ENCODE results near the gene XIRP2.
"Not testable (repeated sequence)": the region's sequence is repeated elsewhere in the genome, so short reads cannot be mapped to it uniquely, and the experiment has no call there.

The XIRP2 gene

GRCh38 chr2:167017021-167017420 lies 128.7 kb downstream of the XIRP2 start:
- DNase-seq (ENCODE audit: low read depth, low spot score) = no peak

GRCh38 chr2:167018590-167018989 lies 130.3 kb downstream of the XIRP2 start:
- no peak overlapping the region for H3K4me3 ChIP-seq (ENCODE audit: low read length)
- no peak for DNase-seq (ENCODE audit: low read depth, low spot score)

More at GRCh38 chr2:167017021-167017420, 128.7 kb downstream of the XIRP2 start:
- H3K4me3 ChIP-seq (ENCODE audit: low read length) = no peak overlapping the region

- H3K4me3 ChIP-seq (ENCODE audit: low read length) = no peak overlapping the region
- no peak for DNase-seq (ENCODE audit: low read depth, low spot score)
Measured at GRCh38 chr2:167028503-167028902, 140.2 kb downstream of the XIRP2 start.

- not testable (repeated sequence) for H3K4me3 ChIP-seq (ENCODE audit: low read length); DNase-seq (ENCODE audit: low read depth, low spot score)
Measured at GRCh38 chr2:167034976-167035375, 146.7 kb downstream of the XIRP2 start.

- H3K4me3 ChIP-seq (ENCODE audit: low read length) = no peak overlapping the region
- no peak for DNase-seq (ENCODE audit: low read depth, low spot score)
Measured at GRCh38 chr2:167048829-167049228, 160.5 kb downstream of the XIRP2 start.

GRCh38 chr2:167049659-167050058 lies 161.4 kb downstream of the XIRP2 start:
- H3K4me3 ChIP-seq (ENCODE audit: low read length) = no peak overlapping the region
- DNase-seq (ENCODE audit: low read depth, low spot score) = no peak

- DNase-seq (ENCODE audit: low read depth, low spot score) = no peak
- no peak overlapping the region for H3K4me3 ChIP-seq (ENCODE audit: low read length)
Measured at GRCh38 chr2:167052825-167053224, 164.5 kb downstream of the XIRP2 start.

- H3K4me3 ChIP-seq (ENCODE audit: low read length) = no peak overlapping the region
- DNase-seq (ENCODE audit: low read depth, low spot score) = no peak
Measured at GRCh38 chr2:167054881-167055280, 166.6 kb downstream of the XIRP2 start.

- no peak overlapping the region for H3K4me3 ChIP-seq (ENCODE audit: low read length)
- DNase-seq (ENCODE audit: low read depth, low spot score) = no peak
Measured at GRCh38 chr2:167057446-167057845, 169.2 kb downstream of the XIRP2 start.

- no peak overlapping the region for H3K4me3 ChIP-seq (ENCODE audit: low read length)
- no peak for DNase-seq (ENCODE audit: low read depth, low spot score)
Measured at GRCh38 chr2:167059173-167059572, 170.9 kb downstream of the XIRP2 start.

GRCh38 chr2:167069855-167070254 lies 181.6 kb downstream of the XIRP2 start:
- no peak overlapping the region for H3K4me3 ChIP-seq (ENCODE audit: low read length)
- DNase-seq (ENCODE audit: low read depth, low spot score) = no peak

GRCh38 chr2:167075708-167076107 lies 187.4 kb downstream of the XIRP2 start:
- H3K4me3 ChIP-seq (ENCODE audit: low read length); DNase-seq (ENCODE audit: low read depth, low spot score): not testable (repeated sequence)

GRCh38 chr2:167098931-167099330 lies 210.7 kb downstream of the XIRP2 start:
- H3K4me3 ChIP-seq (ENCODE audit: low read length); DNase-seq (ENCODE audit: low read depth, low spot score): not testable (repeated sequence)

- no peak overlapping the region for H3K4me3 ChIP-seq (ENCODE audit: low read length)
- DNase-seq (ENCODE audit: low read depth, low spot score) = no peak
Measured at GRCh38 chr2:167100506-167100905, 212.2 kb downstream of the XIRP2 start.

GRCh38 chr2:167103028-167103756 lies 214.9 kb downstream of the XIRP2 start:
- no peak overlapping the region for H3K4me3 ChIP-seq (ENCODE audit: low read length)
- DNase-seq (ENCODE audit: low read depth, low spot score) = no peak

- no peak overlapping the region for H3K4me3 ChIP-seq (ENCODE audit: low read length)
- no peak for DNase-seq (ENCODE audit: low read depth, low spot score)
Measured at GRCh38 chr2:167103757-167104133, 215.5 kb downstream of the XIRP2 start.

GRCh38 chr2:167104691-167105090 lies 216.4 kb downstream of the XIRP2 start:
- DNase-seq (ENCODE audit: low read depth, low spot score) = no peak

GRCh38 chr2:167109682-167110081 lies 221.4 kb downstream of the XIRP2 start:
- not testable (repeated sequence) for DNase-seq (ENCODE audit: low read depth, low spot score); H3K4me3 ChIP-seq (ENCODE audit: low read length)

More at GRCh38 chr2:167104691-167105090, 216.4 kb downstream of the XIRP2 start:
- H3K4me3 ChIP-seq (ENCODE audit: low read length) = no peak overlapping the region

GRCh38 chr2:167110345-167110744 lies 222.1 kb downstream of the XIRP2 start:
- no peak overlapping the region for H3K4me3 ChIP-seq (ENCODE audit: low read length)
- DNase-seq (ENCODE audit: low read depth, low spot score) = no peak

- DNase-seq (ENCODE audit: low read depth, low spot score) = no peak
- no peak overlapping the region for H3K4me3 ChIP-seq (ENCODE audit: low read length)
Measured at GRCh38 chr2:167114018-167114417, 225.7 kb downstream of the XIRP2 start.

- no peak for DNase-seq (ENCODE audit: low read depth, low spot score)
- no peak overlapping the region for H3K4me3 ChIP-seq (ENCODE audit: low read length)
Measured at GRCh38 chr2:167115541-167115940, 227.3 kb downstream of the XIRP2 start.

Measured in Jurkat, Clone E6-1 (cell line).